Thyroid gland (tissue), 4 donors: ENCODE data around the gene ARHGEF16. TPM values are rescaled to one million over a fixed set of nuclear protein-coding genes. Genes with fewer than 3 reads are reported as not detected.

Experiments used
- DNase-seq, 2 donors: peaks; one replicate each; pipeline ENCODE4 v3.0.0-alpha.2; 2019
- H3K27ac ChIP-seq, 3 donors: fragments of 200-600 bp; sonication (generic); 1 replicate in 2 of 3; 2 replicates in 1 of 3; pipeline ENCODE4 v1.5.1; 2016 to 2019; ENCODE audit warnings: mild to moderate bottlenecking in 1 of 3, moderate library complexity in 1 of 3
- H3K27me3 ChIP-seq: fragments of 200-600 bp; sonication (generic); one replicate; pipeline ENCODE4 v1.5.1; 2019
- H3K36me3 ChIP-seq, 2 donors: fragments of 200-600 bp; sonication (generic); one replicate each; pipeline ENCODE4 v1.5.1; 2016 to 2019
- H3K4me1 ChIP-seq, 2 donors: fragments of 200-600 bp; sonication (generic); one replicate each; pipeline ENCODE4 v1.5.1; 2017 to 2019
- H3K4me3 ChIP-seq, 3 donors: fragments of 200-600 bp; sonication (generic); replicated peaks in 1 of 3; 1 replicate in 2 of 3; 2 replicates in 1 of 3; pipeline ENCODE4 v1.5.1; 2016; ENCODE audit warnings: mild to moderate bottlenecking in 1 of 3
- H3K9me3 ChIP-seq: fragments of 200-600 bp; sonication (generic); one replicate; pipeline ENCODE4 v1.5.1; 2017
- CTCF ChIP-seq, 6 experiments: fragments of 200-600 bp in 3 of 6; fragments of 450-650 bp in 3 of 6; sonication (generic) in 3 of 6; IDR thresholded peaks; one replicate each; pipeline ENCODE4 v1.5.1; 2016 to 2019; ENCODE audit warnings: antibody characterized with exemption in 6 of 6, mild to moderate bottlenecking in 2 of 6, inconsistent platforms in 1 of 6, moderate library complexity in 1 of 6
- POLR2A ChIP-seq, 2 donors: fragments of 450-650 bp; IDR thresholded peaks; one replicate each; pipeline ENCODE4 v1.6.1; 2017; ENCODE audit warnings: antibody characterized with exemption in 2 of 2, mild to moderate bottlenecking in 2 of 2, moderate library complexity in 1 of 2
- WGBS, 2 donors: methylation state at CpG; one replicate each; pipeline ENCODE4 v1.1.5; 2017; 5-methylcytosine and 5-hydroxymethylcytosine counted together
- intact Hi-C: fragments of 100-400 bp; cut with DNase I; formaldehyde crosslinking; loops from one replicate; pipeline ENCODE4 v1.15.1; 2023
- total RNA-seq, 4 donors: library from RNA; depleted of rRNA; stranded (reverse); fragments of >200 nt; gene quantifications; one replicate each; pipeline ENCODE4 v1.2.3, GENCODE V29; 2016

Gene ARHGEF16
- total RNA-seq, 4 donors from 2014 or later, result 16.0 to 23.7 (median 21.2) TPM

GRCh38 chr1:3438661-3439180, 15.7 kb upstream of the ARHGEF16 start:
- no peaks in the 10 kb centered on the region for H3K36me3 ChIP-seq
- H3K27me3 ChIP-seq, result no peaks in the 10 kb centered on the region
- intact Hi-C loops, result no loop called here
- WGBS, 2 donors, result 85 to 90% methylated on average over 7 to 8 of the region's 9 CpGs
- no peak overlapping the region for H3K4me3 ChIP-seq
- TF ChIP-seq POLR2A (IDR thresholded peaks at IDR 0.05), result no peak
- TF ChIP-seq CTCF (IDR thresholded peaks at IDR 0.05), result no peak
- H3K9me3 ChIP-seq, result no peaks in the 10 kb centered on the region
- H3K4me1 ChIP-seq, result no peaks in the 10 kb centered on the region
- no peak overlapping the region for H3K27ac ChIP-seq
- no peak for DNase-seq

- no peak overlapping the region for H3K27ac ChIP-seq
- TF ChIP-seq CTCF (IDR thresholded peaks at IDR 0.05) (no peak), POLR2A (IDR thresholded peaks at IDR 0.05) (no peak)
- no peaks in the 10 kb centered on the region for H3K27me3 ChIP-seq
- H3K4me1 ChIP-seq, result no peaks in the 10 kb centered on the region
- no peak for DNase-seq
- no peak overlapping the region for H3K4me3 ChIP-seq
- H3K9me3 ChIP-seq, result no peaks in the 10 kb centered on the region
- intact Hi-C loops, result no loop called here
- H3K36me3 ChIP-seq, result no peaks in the 10 kb centered on the region
- WGBS, 2 donors, result 56 to 58% methylated on average over 26 of the region's 27 CpGs
Observed at GRCh38 chr1:3439346-3440299, 14.8 kb upstream of the ARHGEF16 start.

- Histone ChIP-seq H3K36me3 (no peaks in the 10 kb centered on the region), H3K9me3 (no peaks in the 10 kb centered on the region), H3K4me1 (no peaks in the 10 kb centered on the region), H3K4me3 (no peak overlapping the region), H3K27me3 (no peaks in the 10 kb centered on the region), H3K27ac (no peak overlapping the region)
- intact Hi-C loops, result no loop called here
- TF ChIP-seq POLR2A (IDR thresholded peaks at IDR 0.05) (no peak), CTCF (IDR thresholded peaks at IDR 0.05) (no peak)
- WGBS, 2 donors, result 42 to 47% methylated on average over 6 to 10 of the region's 10 CpGs
- no peak for DNase-seq
Observed at GRCh38 chr1:3440300-3440681, 14.2 kb upstream of the ARHGEF16 start.

- WGBS, 2 donors, result 68 to 70% methylated on average over 20 of the region's 20 CpGs
- Histone ChIP-seq H3K4me3 (no peak overlapping the region), H3K4me1 (no peaks in the 10 kb centered on the region), H3K27me3 (no peaks in the 10 kb centered on the region), H3K27ac (no peak overlapping the region), H3K9me3 (no peaks in the 10 kb centered on the region), H3K36me3 (no peaks in the 10 kb centered on the region)
- intact Hi-C loops, result no loop called here
- DNase-seq, result no peak
- TF ChIP-seq CTCF (IDR thresholded peaks at IDR 0.05), result no peak
- TF ChIP-seq POLR2A (IDR thresholded peaks at IDR 0.05), result no peak
Observed at GRCh38 chr1:3440711-3441409, 13.6 kb upstream of the ARHGEF16 start.
